Tibial artery (tissue), 4 donors: ENCODE results near the gene TRIM8.
A peak's percentile ranks its signal among the peaks of the same experiment; 100 is the strongest.

ENCODE experiments used
- DNase-seq, 2 donors: peaks; one replicate each; pipeline ENCODE4 v3.0.0-alpha.2; 2019
- H3K27ac ChIP-seq, 2 donors: fragments of 200-600 bp; sonication (generic) in 1 of 2; 1 replicate in 1 of 2; 2 replicates in 1 of 2; pipeline ENCODE4 v1.5.1; 2018 to 2019; ENCODE audit warnings: mild to moderate bottlenecking in 1 of 2
- H3K27me3 ChIP-seq, 2 donors: fragments of 200-600 bp; sonication (generic) in 1 of 2; one replicate each; pipeline versions ENCODE4 v1.5.1 to v1.6.0; 2016 to 2019
- H3K36me3 ChIP-seq, 3 donors: fragments of 200-600 bp; sonication (generic) in 2 of 3; one replicate each; pipeline ENCODE4 v1.5.1; 2016 to 2019; ENCODE audit warnings: mild to moderate bottlenecking in 2 of 3
- H3K4me1 ChIP-seq, 4 donors: fragments of 200-600 bp; sonication (generic) in 2 of 4; 1 replicate in 3 of 4; 2 replicates in 1 of 4; pipeline ENCODE4 v1.5.1; 2016 to 2019
- H3K4me3 ChIP-seq, 2 donors: fragments of 200-600 bp; sonication (generic) in 1 of 2; 1 replicate in 1 of 2; 2 replicates in 1 of 2; pipeline ENCODE4 v1.5.1; 2018 to 2019; ENCODE audit warnings: mild to moderate bottlenecking in 2 of 2
- H3K9me3 ChIP-seq, 3 donors: fragments of 200-600 bp; sonication (generic) in 1 of 3; one replicate each; pipeline ENCODE4 v1.5.1; 2016 to 2019
- intact Hi-C: fragments of 100-400 bp; cut with DNase I; formaldehyde crosslinking; loops from one replicate; pipeline ENCODE4 v1.15.0; 2023; ENCODE audit warnings: low total_unique reads
- TF ChIP-seq, protein P1 (sequence below), 2 experiments: fragments of 200-600 bp in 1 of 2; fragments of 450-650 bp in 1 of 2; IDR thresholded peaks; one replicate each; pipeline ENCODE4 v1.5.1; 2017 to 2019; ENCODE audit warnings: antibody characterized with exemption in 2 of 2, mild to moderate bottlenecking in 1 of 2, moderate library complexity in 1 of 2

The TRIM8 gene

DNA sequence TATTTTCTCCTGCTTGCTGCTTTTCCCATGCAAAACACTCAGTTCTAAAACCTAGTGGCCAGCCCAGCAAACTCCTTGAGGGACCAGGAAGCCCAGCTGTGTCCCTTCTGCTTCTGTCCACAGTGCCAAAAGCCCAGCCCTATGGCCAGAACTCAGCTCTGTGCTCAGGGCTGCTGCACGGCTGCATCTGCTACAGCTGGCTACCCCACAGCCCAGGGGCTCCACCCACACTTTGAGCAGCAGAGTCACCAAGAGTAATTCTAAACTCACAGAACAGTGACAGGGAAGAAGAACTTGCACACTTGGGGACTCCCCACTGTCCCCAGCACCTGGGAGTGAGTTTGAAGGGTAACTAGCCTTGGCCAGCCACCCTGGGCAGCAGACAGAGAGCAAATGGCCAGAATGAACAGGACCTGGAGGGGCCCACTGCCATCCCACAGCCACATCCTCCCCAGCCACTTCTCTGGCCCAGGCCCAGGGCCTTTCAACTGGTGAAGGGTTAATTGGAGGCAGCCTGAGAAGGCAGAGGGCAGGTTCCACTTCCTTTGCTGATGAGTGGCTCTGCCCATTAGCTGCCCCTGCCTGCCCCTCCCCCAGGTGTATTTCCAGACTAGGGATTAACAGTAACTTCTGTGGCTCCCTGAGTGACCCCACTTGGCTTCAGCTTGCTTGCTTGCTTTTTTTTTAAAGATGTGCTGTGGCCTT, 28.1 kb upstream of the TRIM8 start:
- no peak overlapping the region for H3K4me3 ChIP-seq
- TF ChIP-seq, protein P1, sequence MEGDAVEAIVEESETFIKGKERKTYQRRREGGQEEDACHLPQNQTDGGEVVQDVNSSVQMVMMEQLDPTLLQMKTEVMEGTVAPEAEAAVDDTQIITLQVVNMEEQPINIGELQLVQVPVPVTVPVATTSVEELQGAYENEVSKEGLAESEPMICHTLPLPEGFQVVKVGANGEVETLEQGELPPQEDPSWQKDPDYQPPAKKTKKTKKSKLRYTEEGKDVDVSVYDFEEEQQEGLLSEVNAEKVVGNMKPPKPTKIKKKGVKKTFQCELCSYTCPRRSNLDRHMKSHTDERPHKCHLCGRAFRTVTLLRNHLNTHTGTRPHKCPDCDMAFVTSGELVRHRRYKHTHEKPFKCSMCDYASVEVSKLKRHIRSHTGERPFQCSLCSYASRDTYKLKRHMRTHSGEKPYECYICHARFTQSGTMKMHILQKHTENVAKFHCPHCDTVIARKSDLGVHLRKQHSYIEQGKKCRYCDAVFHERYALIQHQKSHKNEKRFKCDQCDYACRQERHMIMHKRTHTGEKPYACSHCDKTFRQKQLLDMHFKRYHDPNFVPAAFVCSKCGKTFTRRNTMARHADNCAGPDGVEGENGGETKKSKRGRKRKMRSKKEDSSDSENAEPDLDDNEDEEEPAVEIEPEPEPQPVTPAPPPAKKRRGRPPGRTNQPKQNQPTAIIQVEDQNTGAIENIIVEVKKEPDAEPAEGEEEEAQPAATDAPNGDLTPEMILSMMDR (IDR thresholded peaks at IDR 0.05): no peak
- no peaks in the 10 kb centered on the region for H3K27me3 ChIP-seq
- DNase-seq: no peak
- H3K27ac ChIP-seq: no peak overlapping the region
- H3K9me3 ChIP-seq: no peaks in the 10 kb centered on the region
- intact Hi-C loops: no loop called here
- peaks cover 0 to 40% (median 38%) of the 10 kb centered on the region in 4 donors for H3K4me1 ChIP-seq
- peaks cover 11 to 42% (median 36%) of the 10 kb centered on the region in 3 donors for H3K36me3 ChIP-seq

DNA sequence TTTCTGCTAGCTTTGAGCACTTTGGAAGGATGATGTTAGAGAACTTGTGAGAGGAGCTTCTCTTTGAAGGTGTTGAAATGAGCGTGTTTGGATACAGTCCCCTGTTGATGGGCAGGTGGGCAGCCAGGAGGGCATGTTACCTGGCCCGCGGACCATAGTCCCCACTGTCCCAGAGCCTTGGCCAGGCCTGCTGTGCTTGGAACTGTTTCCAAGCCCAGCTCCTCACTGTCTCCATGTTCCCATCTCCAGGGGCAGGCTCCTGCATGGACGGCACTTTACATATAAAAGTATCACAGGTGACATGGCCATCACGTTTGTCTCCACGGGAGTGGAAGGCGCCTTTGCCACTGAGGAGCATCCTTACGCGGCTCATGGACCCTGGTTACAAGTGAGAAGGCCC, 27.2 kb upstream of the TRIM8 start:
- Histone ChIP-seq H3K27ac (no peak overlapping the region), H3K4me1 (peaks cover 0 to 40% (median 39%) of the 10 kb centered on the region in 4 donors), H3K27me3 (no peaks in the 10 kb centered on the region), H3K4me3 (no peak overlapping the region), H3K9me3 (no peaks in the 10 kb centered on the region), H3K36me3 (peaks cover 11 to 42% (median 36%) of the 10 kb centered on the region in 3 donors)
- DNase-seq: no peak
- TF ChIP-seq, protein P1 (IDR thresholded peaks at IDR 0.05): no peak
- intact Hi-C loops: no loop called here

DNA sequence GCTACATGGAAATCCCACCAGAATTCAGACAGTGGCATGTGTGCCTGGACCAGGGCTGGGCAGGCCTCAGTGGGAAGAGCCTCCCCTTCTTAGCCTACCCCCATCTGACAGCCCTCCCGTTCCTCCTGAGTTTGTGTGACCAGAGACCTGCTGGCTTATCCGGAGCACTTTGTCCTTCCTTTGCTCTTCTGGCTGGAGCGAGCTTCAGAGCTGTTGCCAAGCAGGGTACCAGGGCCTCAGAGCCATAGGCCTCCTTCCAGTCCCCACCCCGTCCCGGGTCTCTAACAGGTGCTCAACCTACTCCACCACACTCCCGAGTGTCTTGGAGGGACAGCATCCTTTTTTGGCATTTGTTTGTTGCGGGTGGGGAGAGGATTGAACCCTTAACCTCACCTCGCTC, 26.5 kb upstream of the TRIM8 start:
- DNase-seq: no peak
- TF ChIP-seq, protein P1 (IDR thresholded peaks at IDR 0.05): no peak
- intact Hi-C loops: no loop called here
- Histone ChIP-seq H3K27ac (no peak overlapping the region), H3K9me3 (no peaks in the 10 kb centered on the region), H3K4me3 (no peak overlapping the region), H3K36me3 (peaks cover 11 to 42% (median 36%) of the 10 kb centered on the region in 3 donors), H3K4me1 (peaks cover 0 to 38% (median 37%) of the 10 kb centered on the region in 4 donors), H3K27me3 (no peaks in the 10 kb centered on the region)

DNA sequence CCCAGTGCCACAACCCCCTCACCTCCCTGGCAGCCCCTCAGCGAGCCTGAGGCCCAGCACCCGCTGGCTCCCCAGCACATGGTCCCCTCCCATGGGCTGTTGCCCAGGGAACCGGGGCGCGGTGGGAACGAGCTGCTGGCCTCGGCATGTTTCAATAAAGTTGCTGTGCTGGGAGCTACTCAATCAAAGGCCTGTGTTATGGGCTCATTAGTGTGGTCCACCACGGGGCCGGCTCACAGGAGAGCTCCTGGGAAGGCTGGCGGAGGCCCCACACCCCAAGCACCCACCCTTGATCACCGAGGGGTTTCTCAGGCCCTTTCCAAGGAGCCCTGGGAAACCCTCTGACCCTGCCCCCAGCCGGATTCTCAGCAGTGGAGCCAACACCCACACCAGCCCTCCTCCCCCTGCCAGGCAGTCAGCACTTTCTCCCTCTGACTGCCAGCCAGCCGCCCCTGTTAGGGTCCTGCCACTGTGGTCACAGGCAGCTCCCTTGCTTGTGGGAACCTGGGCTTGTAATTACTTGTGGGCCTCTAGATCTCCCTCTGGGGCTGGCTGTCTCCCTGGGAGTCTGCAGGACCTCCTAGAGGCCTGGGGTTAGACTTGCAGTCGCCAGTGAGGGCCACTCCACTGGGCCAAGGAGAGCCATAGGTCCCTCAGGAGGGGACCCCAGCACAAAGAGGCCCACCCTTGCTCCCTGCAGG, 24.8 kb upstream of the TRIM8 start:
- Histone ChIP-seq H3K27ac (peak overlapping the region; percentile 61 to 62), H3K27me3 (no peaks in the 10 kb centered on the region), H3K9me3 (no peaks in the 10 kb centered on the region), H3K4me1 (peaks cover 0 to 44% (median 36%) of the 10 kb centered on the region in 4 donors), H3K36me3 (peaks cover 11 to 42% (median 36%) of the 10 kb centered on the region in 3 donors), H3K4me3 (no peak overlapping the region)
- DNase-seq: no peak
- intact Hi-C loops: no loop called here
- TF ChIP-seq, protein P1 (IDR thresholded peaks at IDR 0.05): no peak

DNA sequence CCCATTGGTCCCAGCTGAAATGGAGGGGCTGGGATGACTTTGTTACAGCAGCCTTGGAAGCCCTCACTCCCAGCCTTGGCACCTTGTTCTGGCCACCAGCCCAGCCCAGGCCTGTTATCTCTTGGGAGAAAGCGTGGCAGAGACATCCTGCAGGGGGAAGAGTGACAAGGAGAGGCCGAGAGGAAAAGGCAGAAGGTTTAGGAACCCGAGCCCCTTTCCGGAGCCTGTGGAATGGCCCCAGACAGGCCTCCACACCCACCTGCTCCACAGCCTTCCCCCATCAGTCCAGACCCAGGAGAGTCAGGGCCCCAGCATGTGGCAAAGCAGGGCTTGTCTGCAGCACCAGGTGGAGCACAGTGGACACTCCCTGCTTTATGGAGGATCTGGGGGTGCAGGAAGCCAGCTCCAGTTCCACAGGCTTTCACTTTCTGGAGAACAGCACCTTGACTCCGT, 24.1 kb upstream of the TRIM8 start:
- H3K4me1 ChIP-seq: peaks cover 0 to 51% (median 44%) of the 10 kb centered on the region in 4 donors
- peaks cover 11 to 39% (median 31%) of the 10 kb centered on the region in 3 donors for H3K36me3 ChIP-seq
- no peaks in the 10 kb centered on the region for H3K9me3 ChIP-seq
- no peak for DNase-seq
- intact Hi-C loops: no loop called here
- TF ChIP-seq, protein P1 (IDR thresholded peaks at IDR 0.05): no peak
- H3K27me3 ChIP-seq: no peaks in the 10 kb centered on the region
- H3K4me3 ChIP-seq: no peak overlapping the region
- H3K27ac ChIP-seq: peak overlapping the region; percentile 61 to 62
